Measurements from ENCODE around the gene PTPRD. TPM values are rescaled to one million over a fixed set of nuclear protein-coding genes. Genes with fewer than 3 reads are reported as not detected.

PTPRD gene
- total and polyA plus RNA-seq, 2 donors (not counting 1 experiment from before 2014, with no cell fraction given): 0.35 to 4.8 TPM

DNA sequence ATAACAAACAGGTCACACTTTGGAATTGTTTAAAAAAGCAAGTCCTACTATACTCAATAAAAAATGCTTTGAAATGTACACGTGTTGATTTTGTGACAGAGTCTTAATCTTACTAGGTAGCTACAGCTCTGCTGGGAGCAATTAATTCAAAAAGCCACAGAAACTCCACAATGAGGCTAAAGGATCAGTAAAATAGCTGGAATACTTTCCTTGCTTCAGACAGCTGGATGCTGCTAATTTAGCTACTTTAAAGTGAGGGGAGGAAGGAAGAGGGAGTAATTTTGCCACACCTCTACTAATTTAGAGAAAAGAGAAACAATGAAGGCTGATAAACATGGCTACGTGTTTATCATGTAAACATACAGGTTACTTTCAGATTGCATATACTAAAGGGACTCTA lies 1885.6 kb downstream of the PTPRD start:
- H3K27ac ChIP-seq (ENCODE audit: insufficient read depth, low read length): no peak overlapping the region
- H3K36me3 ChIP-seq (ENCODE audit: control insufficient read depth, insufficient read depth, low read length): no peaks in the 10 kb centered on the region
- H3K4me3 ChIP-seq (replicated peaks in 1 of 4; ENCODE audit: control extremely low read depth in 1 of 4, insufficient read depth in 1 of 4, low read depth in 3 of 4, low read length in 4 of 4): no peak overlapping the region
- TF ChIP-seq, protein P1, sequence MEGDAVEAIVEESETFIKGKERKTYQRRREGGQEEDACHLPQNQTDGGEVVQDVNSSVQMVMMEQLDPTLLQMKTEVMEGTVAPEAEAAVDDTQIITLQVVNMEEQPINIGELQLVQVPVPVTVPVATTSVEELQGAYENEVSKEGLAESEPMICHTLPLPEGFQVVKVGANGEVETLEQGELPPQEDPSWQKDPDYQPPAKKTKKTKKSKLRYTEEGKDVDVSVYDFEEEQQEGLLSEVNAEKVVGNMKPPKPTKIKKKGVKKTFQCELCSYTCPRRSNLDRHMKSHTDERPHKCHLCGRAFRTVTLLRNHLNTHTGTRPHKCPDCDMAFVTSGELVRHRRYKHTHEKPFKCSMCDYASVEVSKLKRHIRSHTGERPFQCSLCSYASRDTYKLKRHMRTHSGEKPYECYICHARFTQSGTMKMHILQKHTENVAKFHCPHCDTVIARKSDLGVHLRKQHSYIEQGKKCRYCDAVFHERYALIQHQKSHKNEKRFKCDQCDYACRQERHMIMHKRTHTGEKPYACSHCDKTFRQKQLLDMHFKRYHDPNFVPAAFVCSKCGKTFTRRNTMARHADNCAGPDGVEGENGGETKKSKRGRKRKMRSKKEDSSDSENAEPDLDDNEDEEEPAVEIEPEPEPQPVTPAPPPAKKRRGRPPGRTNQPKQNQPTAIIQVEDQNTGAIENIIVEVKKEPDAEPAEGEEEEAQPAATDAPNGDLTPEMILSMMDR (conservative IDR thresholded peaks at IDR 0.05 in 1 of 2, IDR thresholded peaks at IDR 0.05 in 1 of 2; ENCODE audit: low read depth in 1 of 2, low read length in 2 of 2): no peak
- TF ChIP-seq EZH2 (IDR thresholded peaks at IDR 0.05; ENCODE audit: low read length, missing control alignments): no peak
- no peaks in the 10 kb centered on the region for H3K4me1 ChIP-seq (ENCODE audit: control insufficient read depth, extremely low read depth, insufficient read depth, low read length)
- no peaks in the 10 kb centered on the region for H4K20me1 ChIP-seq (ENCODE audit: control insufficient read depth, extremely low read depth, insufficient read depth, low read length)
- H3K9me3 ChIP-seq (ENCODE audit: control insufficient read depth, insufficient read depth, low read depth, low read length): no peaks in the 10 kb centered on the region
- no peak overlapping the region for H3K4me2 ChIP-seq (ENCODE audit: extremely low read depth, insufficient read depth, low read length)
- H3K79me2 ChIP-seq (ENCODE audit: control insufficient read depth, insufficient read depth, low read length): no peaks in the 10 kb centered on the region
- H2AFZ ChIP-seq (ENCODE audit: low read length): no peak overlapping the region
- no peak for DNase-seq (ENCODE audit: low read depth in 2 of 2)
- no peak overlapping the region for H3K9ac ChIP-seq (ENCODE audit: insufficient read depth, low read length)
- no peaks in the 10 kb centered on the region for H3K27me3 ChIP-seq (ENCODE audit: control insufficient read depth, insufficient read depth, low read length)

DNA sequence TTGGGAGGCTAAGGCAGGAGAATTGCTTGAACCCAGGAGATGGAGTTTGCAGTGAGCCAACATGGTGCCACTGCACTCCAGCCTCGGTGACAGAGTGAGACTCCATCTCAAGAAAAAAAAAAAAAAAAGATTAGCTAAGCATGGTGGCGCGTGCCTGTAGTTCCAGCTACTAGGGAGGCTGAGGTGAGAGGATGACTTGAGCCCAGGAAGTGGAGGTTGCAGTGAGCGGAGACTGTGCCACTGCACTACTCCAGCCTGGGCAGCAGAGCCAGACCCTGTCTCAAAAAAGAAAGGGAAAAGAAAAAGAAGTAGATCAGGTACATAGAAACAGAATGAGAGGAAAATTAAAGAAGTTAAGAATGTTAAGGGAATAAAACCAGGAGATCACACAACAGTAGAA lies 1886.1 kb downstream of the PTPRD start:
- H3K79me2 ChIP-seq (ENCODE audit: control insufficient read depth, insufficient read depth, low read length): no peaks in the 10 kb centered on the region
- no peaks in the 10 kb centered on the region for H3K9me3 ChIP-seq (ENCODE audit: control insufficient read depth, insufficient read depth, low read depth, low read length)
- TF ChIP-seq, protein P1 (conservative IDR thresholded peaks at IDR 0.05 in 1 of 2, IDR thresholded peaks at IDR 0.05 in 1 of 2; ENCODE audit: low read depth in 1 of 2, low read length in 2 of 2): no peak
- TF ChIP-seq EZH2 (IDR thresholded peaks at IDR 0.05; ENCODE audit: low read length, missing control alignments): no peak
- no peak overlapping the region for H3K27ac ChIP-seq (ENCODE audit: insufficient read depth, low read length)
- H3K4me3 ChIP-seq (replicated peaks in 1 of 4; ENCODE audit: control extremely low read depth in 1 of 4, insufficient read depth in 1 of 4, low read depth in 3 of 4, low read length in 4 of 4): no peak overlapping the region
- no peaks in the 10 kb centered on the region for H3K27me3 ChIP-seq (ENCODE audit: control insufficient read depth, insufficient read depth, low read length)
- no peak for DNase-seq (ENCODE audit: low read depth in 2 of 2)
- no peak overlapping the region for H3K9ac ChIP-seq (ENCODE audit: insufficient read depth, low read length)
- no peaks in the 10 kb centered on the region for H4K20me1 ChIP-seq (ENCODE audit: control insufficient read depth, extremely low read depth, insufficient read depth, low read length)
- no peaks in the 10 kb centered on the region for H3K4me1 ChIP-seq (ENCODE audit: control insufficient read depth, extremely low read depth, insufficient read depth, low read length)
- H3K36me3 ChIP-seq (ENCODE audit: control insufficient read depth, insufficient read depth, low read length): no peaks in the 10 kb centered on the region
- H3K4me2 ChIP-seq (ENCODE audit: extremely low read depth, insufficient read depth, low read length): no peak overlapping the region
- H2AFZ ChIP-seq (ENCODE audit: low read length): no peak overlapping the region

DNA sequence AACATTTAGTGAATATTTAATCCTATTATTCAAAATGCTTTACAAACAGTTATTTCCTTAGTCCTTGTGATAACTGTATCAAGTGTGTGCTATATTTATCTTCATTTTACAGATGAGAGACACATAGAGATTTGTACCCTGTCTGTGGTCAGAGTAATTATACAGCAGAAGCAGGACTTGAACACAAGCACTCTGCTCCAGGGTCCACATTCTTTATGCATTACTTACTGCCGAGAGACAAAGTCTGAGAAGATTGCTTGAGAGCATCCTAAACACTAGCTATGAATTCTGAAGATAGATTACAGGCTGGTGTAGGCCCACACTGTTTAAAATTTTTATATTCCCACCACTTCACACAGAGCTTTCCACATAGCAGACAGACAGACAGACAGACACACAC lies 1887.2 kb downstream of the PTPRD start:
- Histone ChIP-seq H3K36me3 (ENCODE audit: control insufficient read depth, insufficient read depth, low read length) (no peaks in the 10 kb centered on the region), H2AFZ (ENCODE audit: low read length) (no peak overlapping the region), H3K27me3 (ENCODE audit: control insufficient read depth, insufficient read depth, low read length) (no peaks in the 10 kb centered on the region), H3K27ac (ENCODE audit: insufficient read depth, low read length) (no peak overlapping the region), H3K4me1 (ENCODE audit: control insufficient read depth, extremely low read depth, insufficient read depth, low read length) (no peaks in the 10 kb centered on the region), H3K4me2 (ENCODE audit: extremely low read depth, insufficient read depth, low read length) (no peak overlapping the region), H3K9ac (ENCODE audit: insufficient read depth, low read length) (no peak overlapping the region), H4K20me1 (ENCODE audit: control insufficient read depth, extremely low read depth, insufficient read depth, low read length) (no peaks in the 10 kb centered on the region), H3K79me2 (ENCODE audit: control insufficient read depth, insufficient read depth, low read length) (no peaks in the 10 kb centered on the region), H3K4me3 (replicated peaks in 1 of 4; ENCODE audit: control extremely low read depth in 1 of 4, insufficient read depth in 1 of 4, low read depth in 3 of 4, low read length in 4 of 4) (no peak overlapping the region), H3K9me3 (ENCODE audit: control insufficient read depth, insufficient read depth, low read depth, low read length) (no peaks in the 10 kb centered on the region)
- peak in 1 of 2 donors; percentile 38 for DNase-seq (ENCODE audit: low read depth in 2 of 2)
- TF ChIP-seq EZH2 (IDR thresholded peaks at IDR 0.05; ENCODE audit: low read length, missing control alignments): no peak
- TF ChIP-seq, protein P1 (conservative IDR thresholded peaks at IDR 0.05 in 1 of 2, IDR thresholded peaks at IDR 0.05 in 1 of 2; ENCODE audit: low read depth in 1 of 2, low read length in 2 of 2): no peak

Data from fibroblast of lung (primary cell).